Glutamatergic neuron (in vitro differentiated cells): Measurements from ENCODE around the gene ZMYND10. TPM values are rescaled to one million over a fixed set of nuclear protein-coding genes. Genes with fewer than 3 reads are reported as not detected.

Source experiments
- DNase-seq: peaks from one replicate; pipeline ENCODE4 v3.0.0; 2022
- H3K27ac Mint-ChIP-seq: one replicate; pipeline ENCODE4 v1.8.0; 2020; ENCODE audit warnings: mild to moderate bottlenecking, mixed read lengths, inconsistent platforms; ENCODE audit not compliant: unreplicated experiment
- H3K27me3 Mint-ChIP-seq: one replicate; pipeline ENCODE4 v1.8.0; 2020; ENCODE audit warnings: mild to moderate bottlenecking, moderate library complexity, mixed read lengths, inconsistent platforms; ENCODE audit not compliant: unreplicated experiment
- H3K36me3 Mint-ChIP-seq: one replicate; pipeline ENCODE4 v1.8.0; 2020; ENCODE audit warnings: mild to moderate bottlenecking, mixed read lengths, inconsistent platforms; ENCODE audit not compliant: unreplicated experiment
- H3K4me1 Mint-ChIP-seq: one replicate; pipeline ENCODE4 v1.8.0; 2020; ENCODE audit warnings: mild to moderate bottlenecking, low read depth, mixed read lengths, inconsistent platforms; ENCODE audit not compliant: unreplicated experiment
- H3K4me3 Mint-ChIP-seq: one replicate; pipeline ENCODE4 v1.8.0; 2020; ENCODE audit warnings: mild to moderate bottlenecking, mixed read lengths, inconsistent platforms; ENCODE audit not compliant: unreplicated experiment
- H3K9me3 Mint-ChIP-seq: one replicate; pipeline ENCODE4 v1.8.0; 2020; ENCODE audit warnings: mild to moderate bottlenecking, moderate library complexity, mixed read lengths, inconsistent platforms; ENCODE audit not compliant: unreplicated experiment
- CTCF ChIP-seq: fragments of 200-600 bp; sonication (generic); IDR thresholded peaks from one replicate; pipeline ENCODE4 v1.5.0; 2021; ENCODE audit not compliant: partially characterized antibody, unreplicated experiment
- total RNA-seq: library from RNA; stranded (reverse); fragmentation: NEBNext Ultra II Directional; extraction: Animal tissue kit (Norgen Biotek cat#: 25700); gene quantifications from one replicate; pipeline ENCODE4 v1.2.1, GENCODE V29; 2021; ENCODE audit not compliant: unreplicated experiment

ZMYND10 gene
- total RNA-seq, 1 donor from 2014 or later, result 1.3 TPM

GRCh38 chr3:50322115-50322385 is 23.5 kb downstream of the ZMYND10 start:
- peak overlapping the region; percentile 34 for H3K4me3 Mint-ChIP-seq
- no peak for DNase-seq
- no peak for TF ChIP-seq CTCF

DNA sequence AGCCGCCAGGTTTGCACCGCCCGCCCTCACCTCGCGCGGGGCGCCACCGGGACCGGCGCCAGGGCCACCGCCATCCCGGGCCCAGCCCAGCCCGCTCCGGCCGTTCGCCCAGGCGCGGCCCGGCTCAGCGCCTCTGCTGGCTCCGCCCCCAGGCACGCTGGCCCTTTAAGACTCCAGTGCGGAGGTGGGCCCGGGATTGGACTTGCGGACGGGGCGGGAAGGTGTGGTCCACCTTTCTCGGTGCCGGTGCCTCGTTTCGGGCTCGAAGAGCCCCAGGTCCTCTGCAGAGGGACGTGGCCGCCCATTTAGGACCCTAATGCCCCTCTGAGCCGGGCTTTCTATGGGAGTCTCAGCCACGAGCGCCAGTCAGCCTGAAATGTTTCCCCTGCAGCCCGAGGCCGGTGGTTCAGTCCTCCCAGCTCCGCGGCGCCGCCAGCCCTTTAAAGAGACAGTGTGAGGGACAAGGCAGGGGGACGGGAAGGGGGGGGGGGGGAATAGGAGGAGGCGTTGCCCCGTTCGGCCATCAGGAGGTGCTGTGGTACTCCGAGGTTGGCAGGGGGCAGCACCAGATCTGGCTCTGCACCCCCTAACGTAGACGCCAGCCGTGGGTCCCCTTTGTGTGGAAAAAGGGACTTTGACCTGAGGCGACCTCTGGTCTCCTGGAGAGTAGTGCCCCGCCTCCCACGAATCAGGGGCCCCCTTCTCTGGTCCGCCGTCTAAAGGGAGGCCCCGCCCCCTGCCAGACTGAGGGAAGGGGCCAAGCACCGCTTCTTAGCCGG is 24.0 kb downstream of the ZMYND10 start:
- Mint-ChIP-seq H3K9me3 (peaks cover 6% of the 10 kb centered on the region), H3K4me1 (peaks cover 16% of the 10 kb centered on the region), H3K36me3 (no peaks in the 10 kb centered on the region), H3K4me3 (peak overlapping the region; percentile 82), H3K27ac (peak overlapping the region; percentile 95), H3K27me3 (peaks cover 8% of the 10 kb centered on the region)
- DNase-seq, result peak; percentile 89
- TF ChIP-seq CTCF, result peak; percentile 70

More at GRCh38 chr3:50322115-50322385, 23.5 kb downstream of the ZMYND10 start:
- H3K27me3 Mint-ChIP-seq, result peaks cover 8% of the 10 kb centered on the region
- H3K9me3 Mint-ChIP-seq, result peaks cover 6% of the 10 kb centered on the region
- no peaks in the 10 kb centered on the region for H3K36me3 Mint-ChIP-seq
- H3K4me1 Mint-ChIP-seq, result peaks cover 16% of the 10 kb centered on the region
- peak overlapping the region; percentile 95 for H3K27ac Mint-ChIP-seq

GRCh38 chr3:50320853-50321335 is 24.6 kb downstream of the ZMYND10 start:
- Mint-ChIP-seq H3K36me3 (no peaks in the 10 kb centered on the region), H3K4me3 (peak overlapping the region; percentile 94), H3K9me3 (peaks cover 6% of the 10 kb centered on the region), H3K27ac (peak overlapping the region; percentile 96), H3K4me1 (peaks cover 16% of the 10 kb centered on the region), H3K27me3 (peaks cover 10% of the 10 kb centered on the region)
- no peak for TF ChIP-seq CTCF
- peak; percentile 88 for DNase-seq

GRCh38 chr3:50319894-50320625 is 25.5 kb downstream of the ZMYND10 start:
- no peak for TF ChIP-seq CTCF
- DNase-seq, result no peak
- Mint-ChIP-seq H3K4me3 (peak overlapping the region; percentile 94), H3K36me3 (no peaks in the 10 kb centered on the region), H3K9me3 (peaks cover 6% of the 10 kb centered on the region), H3K27me3 (peaks cover 14% of the 10 kb centered on the region), H3K27ac (peak overlapping the region; percentile 96), H3K4me1 (peaks cover 16% of the 10 kb centered on the region)
